Glomerular endothelial cell (primary cell): Measurements from ENCODE around the gene NFIA. TPM values are rescaled to one million over a fixed set of nuclear protein-coding genes. Genes with fewer than 3 reads are reported as not detected.

Source experiments
- DNase-seq: peaks from one replicate; pipeline ENCODE4 v3.0.0-alpha.2; 2011; ENCODE audit warnings: low read depth, low spot score; ENCODE audit errors: extremely low read depth
- total RNA-seq: library from RNA; depleted of rRNA; stranded (reverse); fragments of >200 nt; gene quantifications from 2 replicates; pipeline ENCODE4 v1.2.3, GENCODE V29; 2015

Gene NFIA
- total RNA-seq, 1 donor from 2014 or later, result 18.4 TPM

- DNase-seq, result no peak
Measured at GRCh38 chr1:61436491-61437120, 354.2 kb downstream of the NFIA start.

GRCh38 chr1:61439234-61439633 lies 356.9 kb downstream of the NFIA start:
- no peak for DNase-seq

DNA sequence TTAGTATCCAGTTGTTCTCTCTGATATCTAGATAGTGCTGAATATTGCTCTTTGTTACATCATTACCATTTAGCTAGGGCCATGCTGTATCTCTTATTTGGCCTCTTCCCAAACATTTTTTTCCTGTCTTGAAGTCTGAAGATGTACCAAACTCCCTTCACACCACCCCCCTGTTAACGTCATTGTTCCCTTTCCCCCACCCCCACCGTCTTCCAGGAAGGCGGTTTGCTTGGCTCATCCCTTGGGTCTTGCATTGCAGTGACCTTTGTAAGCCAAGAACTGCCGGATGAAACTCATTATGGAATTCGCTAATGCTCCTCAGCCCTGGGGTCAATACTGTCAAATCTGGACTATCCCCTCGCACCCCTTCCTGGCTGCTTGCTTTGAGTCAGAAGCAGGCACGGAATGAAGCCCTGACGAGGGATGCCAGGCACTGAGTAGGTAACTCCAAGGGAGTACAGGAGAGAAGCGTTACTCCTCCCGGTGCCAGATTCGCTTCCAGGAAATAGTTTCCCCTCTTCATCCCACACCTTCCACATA lies 359.4 kb downstream of the NFIA start:
- no peak for DNase-seq

DNA sequence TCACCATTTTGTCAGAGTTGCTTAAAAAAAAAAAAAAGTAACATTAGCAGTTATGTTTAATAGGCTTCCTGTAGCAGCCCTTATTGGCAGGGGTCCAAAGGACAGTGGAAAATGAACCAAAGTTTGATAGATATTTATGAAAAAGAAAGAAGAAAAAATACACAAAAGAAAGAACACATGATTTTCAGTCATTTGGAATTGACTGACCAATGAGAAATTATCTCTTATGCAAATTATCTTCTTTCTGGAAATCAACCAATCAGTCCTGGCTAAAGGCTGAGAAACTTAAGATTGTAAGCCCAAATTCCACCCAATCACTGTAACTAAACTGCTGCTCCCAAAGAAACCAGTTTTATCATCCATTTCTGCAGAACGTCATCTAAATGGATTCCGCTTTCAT lies 360.2 kb downstream of the NFIA start:
- no peak for DNase-seq

DNA sequence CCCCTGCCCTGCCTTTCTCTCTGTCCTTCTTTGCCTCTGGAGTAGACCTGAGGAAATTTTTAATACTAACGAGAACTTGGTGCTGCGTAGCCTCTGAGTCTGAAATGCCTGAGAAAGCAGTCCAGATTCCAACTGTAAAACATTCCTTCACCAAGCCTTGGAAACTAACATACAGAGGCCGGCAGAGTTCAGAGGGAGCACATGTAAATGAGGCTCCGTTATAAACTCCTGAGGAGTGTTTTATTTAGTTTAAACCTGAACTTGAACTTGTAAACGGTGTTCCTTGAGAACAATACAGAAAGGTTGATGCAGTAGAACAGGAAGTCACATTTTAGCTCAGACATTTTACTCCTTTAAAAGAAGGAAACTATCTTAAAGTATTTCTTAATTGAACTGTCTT lies 361.9 kb downstream of the NFIA start:
- DNase-seq, result no peak

- DNase-seq, result no peak
Measured at GRCh38 chr1:61445269-61445825, 363.0 kb downstream of the NFIA start.

DNA sequence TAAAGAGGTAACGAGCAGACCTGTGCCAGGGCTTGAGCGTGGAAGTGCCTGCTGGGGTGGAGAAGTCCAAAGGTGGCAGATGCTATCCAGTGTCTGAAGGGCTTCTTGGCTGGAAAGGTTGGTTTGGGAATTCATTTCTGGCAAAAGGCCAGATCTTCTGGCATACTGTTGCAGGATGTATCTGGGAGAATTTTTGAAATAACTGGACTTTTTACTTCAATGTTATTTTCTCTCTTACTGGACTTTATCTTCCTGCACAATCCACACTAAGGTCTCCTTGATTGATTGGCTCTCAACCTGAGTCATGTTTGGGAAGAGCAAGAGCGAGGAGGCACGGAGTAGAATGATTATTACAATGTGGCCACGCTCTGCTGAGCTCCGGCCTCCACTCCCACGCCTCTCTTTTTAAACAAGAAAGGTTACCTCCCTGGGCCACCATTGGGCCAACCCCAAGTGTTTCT lies 364.2 kb downstream of the NFIA start:
- DNase-seq, result no peak

DNA sequence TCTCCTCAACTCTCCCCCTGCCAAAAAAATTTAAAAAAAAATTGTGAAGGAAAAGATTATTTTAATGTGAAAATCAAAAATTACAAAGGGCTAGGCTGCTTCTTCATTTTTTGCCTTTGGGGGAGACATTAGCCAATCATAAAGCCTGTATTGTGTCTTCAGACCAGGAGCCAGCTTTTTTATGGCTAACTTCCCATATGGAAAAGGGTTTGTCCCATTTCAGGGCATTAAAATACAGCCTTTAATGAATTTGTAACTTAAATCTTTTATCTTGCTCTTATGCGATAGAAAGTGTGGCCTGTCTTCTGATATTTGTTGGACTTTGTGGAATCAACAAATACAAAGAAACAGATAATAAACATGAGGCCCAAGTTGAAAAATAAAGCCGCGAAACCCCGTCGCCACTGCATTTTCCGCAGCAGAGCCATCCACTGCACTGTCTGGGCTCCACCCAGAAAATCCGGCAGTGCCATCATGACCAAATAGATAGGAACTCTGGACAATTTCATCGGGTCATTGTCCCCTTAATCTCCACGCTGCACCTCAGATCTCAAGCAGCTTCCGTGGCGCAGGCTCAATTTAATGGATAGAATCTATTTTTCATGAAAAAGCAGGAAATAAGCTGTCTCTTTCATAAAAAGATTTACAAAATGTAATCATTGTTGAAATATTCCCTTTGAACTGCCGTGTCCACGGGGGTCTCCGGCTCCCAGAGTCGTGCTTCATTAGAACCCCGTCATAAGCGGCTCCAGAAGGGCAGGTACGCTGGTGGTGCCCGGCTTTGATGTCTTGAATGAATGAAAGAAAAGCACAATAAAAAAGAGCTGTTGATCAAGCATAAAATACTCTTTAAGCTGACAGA lies 365.0 kb downstream of the NFIA start:
- DNase-seq, result no peak

- no peak for DNase-seq
Measured at GRCh38 chr1:61447968-61448430, 365.6 kb downstream of the NFIA start.

DNA sequence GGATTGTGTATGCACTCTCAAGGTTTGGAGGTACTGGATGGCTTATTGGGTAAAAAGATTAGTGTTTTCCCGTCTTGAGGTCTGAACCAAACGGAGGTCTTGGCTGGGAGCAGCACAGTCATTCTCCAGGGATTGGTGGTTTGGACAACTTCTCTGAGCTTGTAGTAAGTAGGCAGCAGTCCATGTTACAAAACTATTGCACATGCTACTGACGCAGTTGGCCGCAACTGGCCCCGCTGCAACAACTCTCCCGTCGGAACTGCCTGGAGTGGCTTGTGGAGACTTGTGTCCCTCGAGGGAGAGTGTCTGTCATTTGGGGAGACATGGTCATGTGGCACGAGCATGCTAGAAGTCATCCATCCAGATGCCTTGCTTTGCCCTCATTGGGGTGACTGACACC lies 366.6 kb downstream of the NFIA start:
- DNase-seq, result no peak

DNA sequence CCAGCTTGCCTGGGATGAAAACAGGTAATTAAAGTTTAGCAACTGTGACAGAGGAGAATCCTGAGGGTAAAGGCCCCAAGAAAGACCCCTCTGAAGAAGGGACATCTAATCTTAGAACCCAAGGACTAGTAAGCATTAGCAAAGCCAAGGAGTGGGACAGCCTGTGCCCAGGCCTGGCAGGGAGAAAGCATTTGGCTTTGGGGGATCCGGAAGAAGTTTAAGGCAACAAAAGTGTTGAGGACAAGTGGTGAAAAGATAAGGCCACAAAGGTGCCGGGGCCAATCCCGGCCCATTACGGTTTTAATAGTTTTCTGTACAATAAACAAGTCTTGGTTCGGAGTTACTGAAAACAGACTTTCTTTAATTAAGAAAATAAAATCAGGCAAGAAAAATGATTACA lies 367.0 kb downstream of the NFIA start:
- DNase-seq, result no peak

- no peak for DNase-seq
Measured at GRCh38 chr1:61450454-61450853, 368.1 kb downstream of the NFIA start.

DNA sequence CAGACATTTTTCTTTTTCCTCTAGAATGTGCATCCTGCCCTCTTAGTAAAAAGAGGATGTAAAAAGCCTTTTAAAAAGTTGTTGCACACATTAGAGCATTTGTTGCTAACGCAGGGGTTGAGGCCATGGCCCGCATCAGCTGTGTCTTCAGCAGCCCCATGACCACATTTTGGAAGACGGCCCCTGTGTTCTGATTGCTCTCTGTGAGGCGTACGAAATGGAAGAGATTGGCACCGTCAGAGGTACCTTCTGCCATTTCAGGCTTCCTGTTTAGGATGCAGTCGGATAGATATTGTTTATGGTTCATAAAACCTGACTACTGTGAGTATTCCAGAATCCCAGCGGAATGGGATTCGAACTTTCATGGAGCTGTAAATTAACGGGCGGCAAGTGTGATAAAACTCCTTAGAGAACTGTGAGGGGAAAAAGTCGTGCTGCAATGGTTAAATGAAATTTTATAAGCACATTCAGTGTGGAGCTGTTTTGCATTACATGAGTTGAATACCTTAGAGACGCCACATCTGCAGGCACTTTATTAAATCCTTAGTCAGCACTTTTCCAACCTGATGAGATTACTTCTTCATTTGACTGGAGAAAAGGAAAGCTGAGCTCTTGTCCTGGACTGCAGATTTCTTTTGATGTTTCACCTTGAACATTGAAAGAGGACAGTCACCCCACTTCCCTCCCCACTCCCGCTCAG lies 368.7 kb downstream of the NFIA start:
- DNase-seq, result no peak

DNA sequence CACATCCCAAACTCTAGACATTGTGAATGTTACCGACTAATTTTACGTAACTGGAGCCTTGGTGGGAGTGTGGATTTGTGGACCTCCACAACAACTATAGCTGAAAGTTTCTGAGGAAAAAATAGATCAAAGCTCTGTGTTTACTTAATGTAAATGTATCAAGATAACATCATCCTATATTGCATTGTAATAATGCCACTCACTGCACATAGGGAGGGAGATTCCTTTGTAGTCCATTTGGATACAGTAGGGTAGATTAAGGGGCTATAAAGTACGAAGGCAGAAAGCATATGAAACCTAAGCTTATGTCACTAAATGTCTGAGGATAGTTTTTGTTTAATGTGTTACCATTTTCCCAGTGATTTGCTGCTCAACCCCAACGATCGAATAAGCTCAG lies 369.2 kb downstream of the NFIA start:
- DNase-seq, result no peak

GRCh38 chr1:61452176-61453035 lies 370.0 kb downstream of the NFIA start:
- DNase-seq, result no peak

- DNase-seq, result peak; percentile 83
Measured at GRCh38 chr1:61453111-61453961, 371.0 kb downstream of the NFIA start.

GRCh38 chr1:61455400-61455799 lies 373.0 kb downstream of the NFIA start:
- DNase-seq, result no peak

GRCh38 chr1:61457526-61458040 lies 375.2 kb downstream of the NFIA start:
- DNase-seq, result no peak

DNA sequence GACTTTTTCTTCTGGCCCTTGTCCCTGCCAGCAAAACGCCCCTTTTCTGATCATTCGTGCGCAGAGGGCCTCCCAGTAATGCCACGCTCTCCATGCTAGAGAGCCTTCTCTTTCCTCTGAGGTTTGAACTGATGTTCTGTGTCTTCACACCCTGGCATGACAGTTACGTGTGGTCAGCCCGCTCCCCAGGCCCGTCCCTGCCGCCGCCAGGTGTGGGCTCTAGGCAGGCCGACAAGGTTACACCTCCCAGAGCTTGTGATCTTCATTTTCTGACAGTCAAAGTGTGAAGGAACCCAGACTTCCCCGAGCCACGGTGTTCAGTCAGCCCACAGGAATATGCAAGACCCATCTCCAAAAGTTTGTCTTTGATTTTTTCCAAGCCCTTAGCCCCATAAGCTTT lies 377.0 kb downstream of the NFIA start:
- DNase-seq, result no peak
